ENCODE data around the gene FBXL14. TPM values are rescaled to one million over a fixed set of nuclear protein-coding genes. Genes with fewer than 3 reads are reported as not detected.

Gene FBXL14
- total and polyA plus RNA-seq, 9 of the 15 experiments (the other 6 are each of a cell fraction or from before 2014, with no cell fraction given): 0.13 to 9.8 (median 3.3) TPM

DNA sequence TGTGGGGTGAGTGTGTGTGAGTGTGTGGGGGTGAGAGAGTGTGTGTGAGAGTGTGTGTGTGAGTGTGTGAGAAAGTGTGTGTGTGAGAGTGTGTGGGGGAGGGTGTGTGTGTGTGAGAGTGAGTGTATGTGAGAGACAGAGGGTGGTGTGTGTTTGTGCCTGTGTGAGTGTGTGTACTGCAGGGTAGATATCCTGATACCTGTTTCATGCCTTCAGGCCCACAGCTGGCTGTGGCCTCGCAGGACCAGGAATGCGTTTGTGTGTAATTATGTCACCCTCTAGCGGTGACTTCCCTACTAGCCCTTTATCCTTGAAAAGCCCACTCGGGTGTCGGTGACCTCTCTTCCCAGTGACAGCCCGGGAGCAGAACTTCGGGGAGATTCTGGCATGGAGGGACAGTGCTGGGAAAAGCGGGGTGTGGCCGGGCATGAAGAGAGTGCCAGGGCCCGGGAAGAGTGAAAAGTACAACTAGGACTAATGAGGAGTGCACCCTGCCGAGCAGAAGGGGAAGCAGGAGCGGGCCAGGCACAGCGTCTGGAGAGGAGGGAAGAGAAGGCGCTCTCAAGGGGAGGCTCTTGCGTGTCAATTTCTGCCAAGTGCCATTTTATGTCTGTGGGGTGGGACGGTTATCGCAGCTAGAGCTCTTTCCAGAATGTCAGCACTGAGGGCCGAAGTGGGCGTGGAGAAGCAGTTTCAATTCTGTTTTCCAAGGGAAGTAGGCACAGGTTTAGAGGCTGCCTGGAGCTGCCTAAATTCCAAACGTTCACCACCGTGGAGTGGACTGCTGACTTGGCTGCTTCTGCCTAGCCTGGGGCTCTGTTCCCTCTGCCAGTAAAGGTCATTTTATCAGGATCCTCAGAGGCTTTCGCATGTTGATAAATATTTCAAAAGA, 11.0 kb upstream of the FBXL14 start (continued):
- TF ChIP-seq, protein P1, sequence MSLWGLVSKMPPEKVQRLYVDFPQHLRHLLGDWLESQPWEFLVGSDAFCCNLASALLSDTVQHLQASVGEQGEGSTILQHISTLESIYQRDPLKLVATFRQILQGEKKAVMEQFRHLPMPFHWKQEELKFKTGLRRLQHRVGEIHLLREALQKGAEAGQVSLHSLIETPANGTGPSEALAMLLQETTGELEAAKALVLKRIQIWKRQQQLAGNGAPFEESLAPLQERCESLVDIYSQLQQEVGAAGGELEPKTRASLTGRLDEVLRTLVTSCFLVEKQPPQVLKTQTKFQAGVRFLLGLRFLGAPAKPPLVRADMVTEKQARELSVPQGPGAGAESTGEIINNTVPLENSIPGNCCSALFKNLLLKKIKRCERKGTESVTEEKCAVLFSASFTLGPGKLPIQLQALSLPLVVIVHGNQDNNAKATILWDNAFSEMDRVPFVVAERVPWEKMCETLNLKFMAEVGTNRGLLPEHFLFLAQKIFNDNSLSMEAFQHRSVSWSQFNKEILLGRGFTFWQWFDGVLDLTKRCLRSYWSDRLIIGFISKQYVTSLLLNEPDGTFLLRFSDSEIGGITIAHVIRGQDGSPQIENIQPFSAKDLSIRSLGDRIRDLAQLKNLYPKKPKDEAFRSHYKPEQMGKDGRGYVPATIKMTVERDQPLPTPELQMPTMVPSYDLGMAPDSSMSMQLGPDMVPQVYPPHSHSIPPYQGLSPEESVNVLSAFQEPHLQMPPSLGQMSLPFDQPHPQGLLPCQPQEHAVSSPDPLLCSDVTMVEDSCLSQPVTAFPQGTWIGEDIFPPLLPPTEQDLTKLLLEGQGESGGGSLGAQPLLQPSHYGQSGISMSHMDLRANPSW (CRISPR knock-in tag; IDR thresholded peaks at IDR 0.05): 0 out of 2 replicates have a peak, but pooled peaks have one; percentile 50
- TF ChIP-seq ESRRA (IDR thresholded peaks at IDR 0.05; ENCODE audit: borderline replicate concordance, low read depth) (peak; percentile 46), TRIM28 (IDR thresholded peaks at IDR 0.05) (no peak), IFI16 (CRISPR knock-in tag; IDR thresholded peaks at IDR 0.05) (no peak), BRD4 (IDR thresholded peaks at IDR 0.05) (no peak), CHD1 (IDR thresholded peaks at IDR 0.05; ENCODE audit: low read length) (no peak), TFAM (CRISPR knock-in tag; conservative IDR thresholded peaks at IDR 0.05) (no peak), GATA2 (CRISPR knock-in tag; IDR thresholded peaks at IDR 0.05) (no peak), PCBP1 (IDR thresholded peaks at IDR 0.05; ENCODE audit: low read depth, low read length, poor library complexity, severe bottlenecking) (no peak), CCNT2 (IDR thresholded peaks at IDR 0.05; ENCODE audit: borderline replicate concordance, extremely low read depth, insufficient read length, low read depth, low read length) (no peak), ZNF143 (CRISPR knock-in tag; IDR thresholded peaks at IDR 0.05) (no peak)
- TF ChIP-seq, protein P2, sequence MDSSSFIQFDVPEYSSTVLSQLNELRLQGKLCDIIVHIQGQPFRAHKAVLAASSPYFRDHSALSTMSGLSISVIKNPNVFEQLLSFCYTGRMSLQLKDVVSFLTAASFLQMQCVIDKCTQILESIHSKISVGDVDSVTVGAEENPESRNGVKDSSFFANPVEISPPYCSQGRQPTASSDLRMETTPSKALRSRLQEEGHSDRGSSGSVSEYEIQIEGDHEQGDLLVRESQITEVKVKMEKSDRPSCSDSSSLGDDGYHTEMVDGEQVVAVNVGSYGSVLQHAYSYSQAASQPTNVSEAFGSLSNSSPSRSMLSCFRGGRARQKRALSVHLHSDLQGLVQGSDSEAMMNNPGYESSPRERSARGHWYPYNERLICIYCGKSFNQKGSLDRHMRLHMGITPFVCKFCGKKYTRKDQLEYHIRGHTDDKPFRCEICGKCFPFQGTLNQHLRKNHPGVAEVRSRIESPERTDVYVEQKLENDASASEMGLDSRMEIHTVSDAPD (CRISPR knock-in tag; IDR thresholded peaks at IDR 0.05): no peak
- TF ChIP-seq, protein P3, sequence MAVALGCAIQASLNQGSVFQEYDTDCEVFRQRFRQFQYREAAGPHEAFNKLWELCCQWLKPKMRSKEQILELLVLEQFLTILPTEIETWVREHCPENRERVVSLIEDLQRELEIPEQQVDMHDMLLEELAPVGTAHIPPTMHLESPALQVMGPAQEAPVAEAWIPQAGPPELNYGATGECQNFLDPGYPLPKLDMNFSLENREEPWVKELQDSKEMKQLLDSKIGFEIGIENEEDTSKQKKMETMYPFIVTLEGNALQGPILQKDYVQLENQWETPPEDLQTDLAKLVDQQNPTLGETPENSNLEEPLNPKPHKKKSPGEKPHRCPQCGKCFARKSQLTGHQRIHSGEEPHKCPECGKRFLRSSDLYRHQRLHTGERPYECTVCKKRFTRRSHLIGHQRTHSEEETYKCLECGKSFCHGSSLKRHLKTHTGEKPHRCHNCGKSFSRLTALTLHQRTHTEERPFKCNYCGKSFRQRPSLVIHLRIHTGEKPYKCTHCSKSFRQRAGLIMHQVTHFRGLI (CRISPR knock-in tag; IDR thresholded peaks at IDR 0.05): no peak
- TF ChIP-seq, protein P4, sequence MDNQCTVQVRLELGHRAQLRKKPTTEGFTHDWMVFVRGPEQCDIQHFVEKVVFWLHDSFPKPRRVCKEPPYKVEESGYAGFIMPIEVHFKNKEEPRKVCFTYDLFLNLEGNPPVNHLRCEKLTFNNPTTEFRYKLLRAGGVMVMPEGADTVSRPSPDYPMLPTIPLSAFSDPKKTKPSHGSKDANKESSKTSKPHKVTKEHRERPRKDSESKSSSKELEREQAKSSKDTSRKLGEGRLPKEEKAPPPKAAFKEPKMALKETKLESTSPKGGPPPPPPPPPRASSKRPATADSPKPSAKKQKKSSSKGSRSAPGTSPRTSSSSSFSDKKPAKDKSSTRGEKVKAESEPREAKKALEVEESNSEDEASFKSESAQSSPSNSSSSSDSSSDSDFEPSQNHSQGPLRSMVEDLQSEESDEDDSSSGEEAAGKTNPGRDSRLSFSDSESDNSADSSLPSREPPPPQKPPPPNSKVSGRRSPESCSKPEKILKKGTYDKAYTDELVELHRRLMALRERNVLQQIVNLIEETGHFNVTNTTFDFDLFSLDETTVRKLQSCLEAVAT (IDR thresholded peaks at IDR 0.05): peak; percentile 75 to 79; a peak in 3 of 4 replicates
- TF ChIP-seq, protein P5, sequence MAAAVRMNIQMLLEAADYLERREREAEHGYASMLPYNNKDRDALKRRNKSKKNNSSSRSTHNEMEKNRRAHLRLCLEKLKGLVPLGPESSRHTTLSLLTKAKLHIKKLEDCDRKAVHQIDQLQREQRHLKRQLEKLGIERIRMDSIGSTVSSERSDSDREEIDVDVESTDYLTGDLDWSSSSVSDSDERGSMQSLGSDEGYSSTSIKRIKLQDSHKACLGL (CRISPR knock-in tag; IDR thresholded peaks at IDR 0.05; ENCODE audit: borderline replicate concordance, poor library complexity, severe bottlenecking): no peak
